Motor neuron (in vitro differentiated cells): Measurements from ENCODE around the gene IL36RN. TPM values are rescaled to one million over a fixed set of nuclear protein-coding genes. Genes with fewer than 3 reads are reported as not detected.

ENCODE experiments used
- ATAC-seq, 8 experiments: fragments of 200-7000 bp; cut with Tn5 transposase; replicated peaks in 6 of 8; 2 replicates each; pipeline ENCODE4 v1.8.0; 2021; ENCODE audit warnings: mild to moderate bottlenecking in 8 of 8, moderate library complexity in 8 of 8
- H3K27ac ChIP-seq, 2 donors: fragments of 250-450 bp; sonication (Bioruptor Pico); 2 replicates each; pipeline ENCODE4 v1.9.0; 2021; ENCODE audit warnings: antibody characterized with exemption in 2 of 2, mild to moderate bottlenecking in 2 of 2, moderate library complexity in 1 of 2
- H3K4me1 ChIP-seq, 2 donors: fragments of 250-450 bp; sonication (Bioruptor Pico); replicated peaks in 1 of 2; 2 replicates each; pipeline ENCODE4 v1.6.1; 2021; ENCODE audit warnings: antibody characterized with exemption in 2 of 2, mild to moderate bottlenecking in 2 of 2, moderate library complexity in 1 of 2
- H3K4me3 ChIP-seq, 5 donors: fragments of 250-450 bp; sonication (Bioruptor Pico); 2 replicates each; pipeline ENCODE4 v1.9.0; 2021; ENCODE audit warnings: antibody characterized with exemption in 5 of 5, mild to moderate bottlenecking in 5 of 5, moderate library complexity in 4 of 5
- WGBS, 10 experiments: fragments of 450-650 bp; shearing (Covaris generic); methylation state at CpG; one replicate each; pipeline ENCODE4 v1.0.0; 2022; 5-methylcytosine and 5-hydroxymethylcytosine counted together
- in situ Hi-C, 9 experiments: fragments of 400-800 bp; cut with MboI; loops; one replicate each; pipeline ENCODE4 v1.15.0; 2021; ENCODE audit warnings: low sequenced_read_pairs in 9 of 9, low pct_unique_long_range_greater_than_20kb in 2 of 9; ENCODE audit not compliant: unreplicated experiment in 9 of 9
- total RNA-seq, 8 experiments: library from RNA; unstranded; fragments of 300-600 nt; gene quantifications; 2 replicates each; pipeline versions ENCODE4 v1.2.3 to v1.2.4, GENCODE V29; 2022

Gene IL36RN
- total RNA-seq: under 1 TPM in 5 of 8 experiments, not detected in 3; 0.17 to 0.66 (median 0.45) TPM

GRCh38 chr2:113058998-113059960 lies at the start of gene IL36RN:
Gene IL36RN, plus strand, starts transcription at chr2:113059198. Its CDS starts 241 bp downstream, at chr2:113059439.
- Histone ChIP-seq H3K4me1 (no peaks in the 10 kb centered on the region), H3K27ac (no peak within 1 kb of the TSS), H3K4me3 (no peak within 1 kb of the TSS)
- in situ Hi-C loops: no loop called here
- WGBS, 10 experiments: 14 to 92% (median 71%) methylated on average over 1 to 14 of the region's 15 CpGs
- ATAC-seq: no peak

GRCh38 chr2:113009622-113010021 lies 49.4 kb upstream of the IL36RN start:
- Histone ChIP-seq H3K4me1 (no peaks in the 10 kb centered on the region), H3K27ac (no peak overlapping the region), H3K4me3 (no peak overlapping the region)
- no peak for ATAC-seq
- 17 to 100% (median 67%) methylated on average over 1 of the region's 1 CpG; no CpG with 5 or more reads in 3 of the 10 experiments for WGBS, 10 experiments
- in situ Hi-C loops: no loop called here

GRCh38 chr2:113010088-113010487 lies 48.9 kb upstream of the IL36RN start:
- WGBS, 10 experiments: 0 to 59% (median 6%) methylated on average over 1 to 2 of the region's 2 CpGs; no CpG with 5 or more reads in 3 of the 10 experiments
- Histone ChIP-seq H3K4me3 (no peak overlapping the region), H3K4me1 (no peaks in the 10 kb centered on the region), H3K27ac (no peak overlapping the region)
- ATAC-seq: peak in 1 of 8 experiments; percentile 25
- in situ Hi-C loops: no loop called here

GRCh38 chr2:113011108-113011507 lies 47.9 kb upstream of the IL36RN start:
- in situ Hi-C loops: no loop called here
- no peak for ATAC-seq
- 64 to 100% (median 92%) methylated on average over 1 of the region's 1 CpG; no CpG with 5 or more reads in 1 of the 10 experiments for WGBS, 10 experiments
- no peaks in the 10 kb centered on the region for H3K4me1 ChIP-seq
- no peak overlapping the region for H3K4me3 ChIP-seq
- no peak overlapping the region for H3K27ac ChIP-seq

GRCh38 chr2:113012436-113013335 lies 46.3 kb upstream of the IL36RN start:
- in situ Hi-C loops: no loop called here
- H3K27ac ChIP-seq: no peak overlapping the region
- H3K4me1 ChIP-seq: no peaks in the 10 kb centered on the region
- no peak overlapping the region for H3K4me3 ChIP-seq
- peak in 7 of 8 experiments; percentile 28 to 94 (median 79) for ATAC-seq
- WGBS, 10 experiments: 42 to 76% (median 63%) methylated on average over 2 to 8 of the region's 8 CpGs

GRCh38 chr2:113013336-113013661 lies 45.7 kb upstream of the IL36RN start:
- Histone ChIP-seq H3K4me1 (no peaks in the 10 kb centered on the region), H3K27ac (no peak overlapping the region), H3K4me3 (no peak overlapping the region)
- 50 to 100% (median 85%) methylated on average over 1 to 3 of the region's 3 CpGs for WGBS, 10 experiments
- no peak for ATAC-seq
- in situ Hi-C loops: no loop called here

GRCh38 chr2:113014067-113014466 lies 44.9 kb upstream of the IL36RN start:
- ATAC-seq: no peak
- Histone ChIP-seq H3K4me1 (no peaks in the 10 kb centered on the region), H3K27ac (no peak overlapping the region), H3K4me3 (no peak overlapping the region)
- WGBS, 10 experiments: 49 to 100% (median 84%) methylated on average over 1 to 2 of the region's 2 CpGs
- in situ Hi-C loops: no loop called here

- Histone ChIP-seq H3K4me1 (no peaks in the 10 kb centered on the region), H3K4me3 (no peak overlapping the region), H3K27ac (no peak overlapping the region)
- in situ Hi-C loops: no loop called here
- WGBS, 10 experiments: 0 to 60% (median 17%) methylated on average over 1 of the region's 1 CpG; no CpG with 5 or more reads in 2 of the 10 experiments
- peak in 2 of 8 experiments; percentile 54 to 74 for ATAC-seq
Observed at GRCh38 chr2:113015042-113015441, 44.0 kb upstream of the IL36RN start.

GRCh38 chr2:113015655-113016054 lies 43.3 kb upstream of the IL36RN start:
- 56 to 93% (median 86%) methylated on average over 1 to 2 of the region's 2 CpGs; no CpG with 5 or more reads in 5 of the 10 experiments for WGBS, 10 experiments
- Histone ChIP-seq H3K4me1 (no peaks in the 10 kb centered on the region), H3K27ac (no peak overlapping the region), H3K4me3 (no peak overlapping the region)
- in situ Hi-C loops: no loop called here
- ATAC-seq: peak in 2 of 8 experiments; percentile 24 to 34

GRCh38 chr2:113018509-113018908 lies 40.5 kb upstream of the IL36RN start:
- 31 to 80% (median 47%) methylated on average over 1 to 3 of the region's 3 CpGs for WGBS, 10 experiments
- Histone ChIP-seq H3K4me1 (no peaks in the 10 kb centered on the region), H3K27ac (no peak overlapping the region), H3K4me3 (no peak overlapping the region)
- in situ Hi-C loops: no loop called here
- ATAC-seq: no peak

- in situ Hi-C loops: no loop called here
- H3K27ac ChIP-seq: no peak overlapping the region
- no peak for ATAC-seq
- no peaks in the 10 kb centered on the region for H3K4me1 ChIP-seq
- no peak overlapping the region for H3K4me3 ChIP-seq
- 18 to 71% (median 44%) methylated on average over 2 to 4 of the region's 4 CpGs for WGBS, 10 experiments
Observed at GRCh38 chr2:113021312-113021711, 37.7 kb upstream of the IL36RN start.

- in situ Hi-C loops: no loop called here
Observed at GRCh38 chr2:113024764-113025163, 34.2 kb upstream of the IL36RN start.

GRCh38 chr2:113025737-113026136 lies 33.3 kb upstream of the IL36RN start:
- in situ Hi-C loops: no loop called here
- Histone ChIP-seq H3K4me3 (no peak overlapping the region), H3K27ac (no peak overlapping the region), H3K4me1 (no peaks in the 10 kb centered on the region)
- ATAC-seq: no peak
- 0 to 71% (median 57%) methylated on average over 1 to 2 of the region's 2 CpGs; no CpG with 5 or more reads in 2 of the 10 experiments for WGBS, 10 experiments

More at GRCh38 chr2:113024764-113025163, 34.2 kb upstream of the IL36RN start:
- Histone ChIP-seq H3K27ac (no peak overlapping the region), H3K4me3 (no peak overlapping the region), H3K4me1 (no peaks in the 10 kb centered on the region)
- WGBS, 10 experiments: 0 to 100% (median 71%) methylated on average over 1 to 2 of the region's 2 CpGs; no CpG with 5 or more reads in 3 of the 10 experiments
- ATAC-seq: peak in 3 of 8 experiments; percentile 76 to 92 (median 80)
